HG03060 (cell line): Measurements from ENCODE around the gene NFATC1.

Experiments used
- ATAC-seq: cut with Tn5 transposase; IDR thresholded peaks from one replicate; pipeline ENCODE4 v1.9.1; 2021; ENCODE audit warnings: low read depth, moderate number of reproducible peaks; ENCODE audit not compliant: unreplicated experiment

NFATC1 gene

DNA sequence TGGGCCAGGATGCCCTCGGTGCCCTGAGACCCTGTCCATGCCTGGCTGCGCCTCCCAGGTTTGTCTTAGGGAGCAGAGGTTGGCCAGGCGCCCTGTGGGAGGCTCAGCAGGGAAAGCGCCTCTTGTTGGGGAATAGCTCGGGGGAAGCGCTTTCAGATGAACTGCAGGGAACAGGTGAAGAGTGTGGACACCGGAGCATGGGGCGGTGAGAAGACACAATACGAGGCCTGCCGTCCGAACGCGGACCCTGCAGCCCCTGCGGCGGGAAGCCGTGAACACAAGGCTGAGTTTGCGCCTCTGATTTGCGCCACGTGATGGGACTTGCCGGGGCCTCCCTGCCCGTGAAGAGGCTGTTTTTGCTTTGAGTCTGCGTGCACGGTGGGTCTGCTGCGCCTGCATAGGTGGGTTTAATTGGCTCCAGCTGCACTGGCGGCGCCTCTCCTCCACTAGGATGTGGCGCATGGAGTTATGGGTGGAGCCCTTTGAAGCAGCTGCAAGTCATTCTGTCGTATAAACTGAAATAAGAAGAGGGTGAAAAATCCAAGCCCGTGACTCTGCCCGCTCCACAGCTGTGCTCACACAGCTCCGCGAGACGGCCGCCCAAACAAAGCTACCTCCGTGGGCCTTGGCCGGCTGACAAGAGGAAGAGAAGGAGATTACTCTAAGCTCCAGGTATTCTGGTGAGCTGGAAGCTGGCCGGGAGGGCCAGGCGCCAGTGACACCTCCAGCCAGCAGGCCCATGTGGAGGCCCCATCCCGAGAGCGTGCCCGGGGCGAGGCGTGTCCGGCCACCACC is 180.4 kb downstream of the NFATC1 start:
- no peak for ATAC-seq

DNA sequence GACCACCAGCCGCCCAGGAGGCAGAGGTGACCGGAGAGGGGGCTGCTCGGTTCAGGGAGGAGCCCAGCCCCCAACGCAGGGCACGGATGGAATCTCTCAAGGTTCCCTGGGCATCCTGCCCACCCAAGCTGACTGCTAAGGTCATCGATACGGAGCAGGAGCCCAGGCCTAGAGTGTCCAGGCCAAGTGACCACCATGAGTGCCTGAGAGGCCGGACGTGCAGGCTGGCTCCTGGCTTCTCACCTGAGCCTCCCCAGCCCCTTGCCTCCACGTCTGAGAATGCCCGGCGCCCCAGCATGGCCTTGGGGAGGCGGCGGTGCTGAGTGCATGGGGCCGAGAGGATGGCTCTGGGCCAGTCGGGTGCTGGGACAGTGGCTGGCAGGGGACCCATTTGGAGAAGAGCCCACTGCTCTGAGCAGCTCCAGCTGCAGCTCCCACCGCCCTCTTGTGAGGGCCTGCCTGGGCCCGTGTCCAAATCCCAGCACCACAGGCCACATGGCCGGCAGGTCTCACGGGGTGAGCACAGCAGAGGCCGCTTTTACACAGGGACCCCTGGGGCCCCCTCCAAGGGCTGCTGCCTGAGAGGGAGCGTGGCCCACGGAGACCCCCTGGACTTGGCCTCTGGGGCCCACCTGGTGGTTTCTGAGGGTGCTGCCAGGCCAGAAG is 181.1 kb downstream of the NFATC1 start:
- ATAC-seq, result no peak

GRCh38 chr18:79577451-79578395 is 182.0 kb downstream of the NFATC1 start:
- ATAC-seq, result no peak

DNA sequence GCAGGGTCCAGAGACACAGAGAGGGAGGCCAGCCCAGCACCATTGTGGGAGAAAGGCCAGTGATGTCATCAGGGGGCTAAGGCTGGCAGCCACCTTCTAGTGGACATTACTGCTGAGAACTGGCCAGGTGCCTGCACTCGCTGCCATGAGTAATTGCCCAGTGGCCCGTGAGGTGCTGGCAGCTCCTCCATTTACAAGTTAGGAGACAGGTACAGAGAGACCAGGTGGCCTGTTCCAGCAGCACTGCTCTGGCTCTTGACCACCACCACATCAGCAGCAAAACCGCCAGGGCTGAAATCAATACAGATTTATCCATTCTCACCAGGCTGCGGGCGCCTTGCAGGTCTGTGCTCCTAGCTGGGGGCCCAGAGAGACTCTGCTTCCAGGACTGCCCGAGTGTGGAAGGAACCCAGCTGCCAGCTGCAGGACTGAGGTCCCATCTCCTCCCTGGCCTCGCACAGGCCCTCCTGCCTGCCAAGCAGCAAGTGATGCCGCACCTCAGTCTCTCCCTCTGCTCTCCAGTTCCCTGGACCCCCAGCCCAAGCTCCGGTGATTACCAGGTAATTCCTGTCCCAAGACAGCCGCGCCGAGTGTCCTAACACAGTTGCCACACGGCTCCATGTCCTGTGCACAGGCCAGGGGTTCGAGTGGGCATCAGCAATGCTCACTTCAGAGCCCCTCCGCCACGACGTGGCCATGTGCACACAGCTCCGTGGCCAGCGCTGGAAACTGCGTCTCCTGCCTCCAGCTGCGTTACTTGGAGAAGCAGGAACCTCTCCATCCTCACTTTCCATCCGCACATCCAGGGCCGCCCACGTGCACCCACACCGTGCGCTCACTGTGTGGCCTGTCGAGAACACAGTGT is 182.9 kb downstream of the NFATC1 start:
- ATAC-seq, result no peak
